ENCODE results near the gene ESPNL. TPM values are rescaled to one million over a fixed set of nuclear protein-coding genes. Genes with fewer than 3 reads are reported as not detected.
A peak's percentile ranks its signal among the peaks of the same experiment; 100 is the strongest.

Gene ESPNL
- total and polyA plus RNA-seq, 4 donors: 0.08 to 0.59 (median 0.35) TPM

DNA sequence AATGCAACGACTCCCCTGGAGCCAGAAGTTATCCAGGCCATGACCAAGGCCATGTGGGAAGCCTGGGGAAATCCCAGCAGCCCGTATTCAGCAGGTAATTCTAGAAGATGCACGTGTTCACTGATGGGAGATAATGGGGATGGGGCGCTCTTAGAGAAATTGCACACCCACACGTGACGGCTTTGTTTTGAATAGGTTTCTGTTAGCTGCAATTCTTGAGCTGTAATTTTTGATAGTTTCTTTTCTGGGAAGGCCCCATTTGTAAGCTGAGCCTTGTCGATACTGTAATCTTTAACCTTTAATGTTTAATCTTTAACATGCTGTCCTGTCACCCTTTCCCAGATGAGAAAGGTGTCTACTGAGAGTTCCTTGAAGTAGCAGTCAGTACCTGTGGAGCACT, 35.8 kb upstream of the ESPNL start:
- 39% methylated on average over 7 of the region's 7 CpGs for WGBS
- H3K27ac ChIP-seq (ENCODE audit: low read depth in 1 of 2, low read length in 2 of 2): peak overlapping the region; percentile 30 to 67
- H3K27me3 ChIP-seq (ENCODE audit: control insufficient read depth in 4 of 4, insufficient read depth in 4 of 4, low read length in 3 of 4): no peaks in the 10 kb centered on the region
- no peaks in the 10 kb centered on the region for H3K9me3 ChIP-seq (ENCODE audit: control insufficient read depth in 4 of 4, low read length in 3 of 4)
- H3K4me3 ChIP-seq (ENCODE audit: low read depth in 1 of 3, low read length in 3 of 3): no peak overlapping the region
- peaks cover 10 to 75% (median 48%) of the 10 kb centered on the region in 4 donors for H3K4me1 ChIP-seq (ENCODE audit: control insufficient read depth in 4 of 4, insufficient read depth in 4 of 4, low read length in 3 of 4)
- TF ChIP-seq, protein P1, sequence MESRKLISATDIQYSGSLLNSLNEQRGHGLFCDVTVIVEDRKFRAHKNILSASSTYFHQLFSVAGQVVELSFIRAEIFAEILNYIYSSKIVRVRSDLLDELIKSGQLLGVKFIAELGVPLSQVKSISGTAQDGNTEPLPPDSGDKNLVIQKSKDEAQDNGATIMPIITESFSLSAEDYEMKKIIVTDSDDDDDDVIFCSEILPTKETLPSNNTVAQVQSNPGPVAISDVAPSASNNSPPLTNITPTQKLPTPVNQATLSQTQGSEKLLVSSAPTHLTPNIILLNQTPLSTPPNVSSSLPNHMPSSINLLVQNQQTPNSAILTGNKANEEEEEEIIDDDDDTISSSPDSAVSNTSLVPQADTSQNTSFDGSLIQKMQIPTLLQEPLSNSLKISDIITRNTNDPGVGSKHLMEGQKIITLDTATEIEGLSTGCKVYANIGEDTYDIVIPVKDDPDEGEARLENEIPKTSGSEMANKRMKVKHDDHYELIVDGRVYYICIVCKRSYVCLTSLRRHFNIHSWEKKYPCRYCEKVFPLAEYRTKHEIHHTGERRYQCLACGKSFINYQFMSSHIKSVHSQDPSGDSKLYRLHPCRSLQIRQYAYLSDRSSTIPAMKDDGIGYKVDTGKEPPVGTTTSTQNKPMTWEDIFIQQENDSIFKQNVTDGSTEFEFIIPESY (IDR thresholded peaks at IDR 0.05): peak; percentile 23
- TF ChIP-seq SP1 (IDR thresholded peaks at IDR 0.05) (no peak), CTCF (IDR thresholded peaks at IDR 0.05; ENCODE audit: low read depth, low read length, missing input control) (no peak), NR2F2 (IDR thresholded peaks at IDR 0.05) (peak; percentile 16), HNF4A (conservative IDR thresholded peaks at IDR 0.05) (peak; percentile 43 to 56), YY1 (IDR thresholded peaks at IDR 0.05) (peak; percentile 48), RXRA (IDR thresholded peaks at IDR 0.05) (peak in 1 of 2 donors; percentile 16), JUND (IDR thresholded peaks at IDR 0.05) (peak in 1 of 2 donors; percentile 28), FOXA1 (IDR thresholded peaks at IDR 0.05) (no peak), GABPA (IDR thresholded peaks at IDR 0.05 in 1 of 2, conservative IDR thresholded peaks at IDR 0.05 in 1 of 2) (peak in 1 of 2 donors; percentile 18)
- TF ChIP-seq, protein P2, sequence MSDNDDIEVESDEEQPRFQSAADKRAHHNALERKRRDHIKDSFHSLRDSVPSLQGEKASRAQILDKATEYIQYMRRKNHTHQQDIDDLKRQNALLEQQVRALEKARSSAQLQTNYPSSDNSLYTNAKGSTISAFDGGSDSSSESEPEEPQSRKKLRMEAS (IDR thresholded peaks at IDR 0.05): peak; percentile 35
- no peak for DNase-seq (ENCODE audit: low spot score)
- peaks cover 3 to 15% (median 3%) of the 10 kb centered on the region in 4 donors for H3K36me3 ChIP-seq (ENCODE audit: control insufficient read depth in 4 of 4, insufficient read depth in 3 of 4, low read depth in 1 of 4, low read length in 3 of 4)
- H3K9ac ChIP-seq (ENCODE audit: low read depth in 1 of 2, low read length in 2 of 2): no peak overlapping the region

DNA sequence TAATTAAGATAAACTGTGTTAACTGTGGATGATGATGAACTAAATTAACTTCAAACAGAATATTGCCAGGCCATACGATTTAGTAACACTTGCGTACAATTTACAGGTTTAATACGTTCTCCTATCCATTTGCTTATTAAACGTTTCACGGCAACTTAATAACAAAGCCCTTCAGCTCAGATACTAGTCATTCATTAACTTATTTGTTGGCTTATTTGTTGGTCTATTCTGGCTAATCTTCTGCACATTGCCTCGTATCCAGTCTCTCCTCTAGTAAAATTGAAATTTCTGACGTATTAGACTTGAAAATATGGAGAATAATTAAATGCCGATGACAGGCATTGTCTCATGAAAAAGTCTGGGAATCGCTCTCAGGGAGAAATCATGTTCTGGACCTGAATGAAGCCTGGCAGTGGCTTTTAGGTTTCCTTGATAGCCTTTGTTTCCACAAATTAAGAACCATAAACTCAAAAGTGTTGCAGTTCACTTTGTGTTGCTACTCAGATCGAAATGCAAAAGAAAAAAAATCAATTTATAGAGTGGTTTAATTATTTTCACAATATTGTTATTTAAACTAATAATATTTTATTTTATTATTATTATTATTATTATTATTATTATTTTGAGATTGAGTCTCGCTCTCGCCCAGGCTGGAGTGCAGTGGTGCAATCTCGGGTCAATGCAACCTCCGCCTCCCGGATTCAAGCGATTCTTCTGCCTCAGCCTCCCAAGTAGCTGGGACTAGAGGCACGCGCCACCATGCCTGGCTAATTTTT, 34.9 kb upstream of the ESPNL start:
- TF ChIP-seq, protein P2 (IDR thresholded peaks at IDR 0.05): no peak
- no peak for TF ChIP-seq TAF1 (conservative IDR thresholded peaks at IDR 0.05)
- peak in 1 of 2 donors; percentile 14 for TF ChIP-seq RAD21 (IDR thresholded peaks at IDR 0.05)
- TF ChIP-seq SP1 (IDR thresholded peaks at IDR 0.05): peak; percentile 50
- no peak for TF ChIP-seq HNF4G (IDR thresholded peaks at IDR 0.05)
- Histone ChIP-seq H3K4me3 (ENCODE audit: low read depth in 1 of 3, low read length in 3 of 3) (peak overlapping the region in 2 of 3 donors; percentile 1 to 15), H3K36me3 (ENCODE audit: control insufficient read depth in 4 of 4, insufficient read depth in 3 of 4, low read depth in 1 of 4, low read length in 3 of 4) (peaks cover 3 to 20% (median 6%) of the 10 kb centered on the region in 4 donors), H3K9ac (ENCODE audit: low read depth in 1 of 2, low read length in 2 of 2) (peak overlapping the region in 1 of 2 donors; percentile 50), H3K4me1 (ENCODE audit: control insufficient read depth in 4 of 4, insufficient read depth in 4 of 4, low read length in 3 of 4) (peaks cover 11 to 76% (median 53%) of the 10 kb centered on the region in 4 donors), H3K9me3 (ENCODE audit: control insufficient read depth in 4 of 4, low read length in 3 of 4) (no peaks in the 10 kb centered on the region), H3K27me3 (ENCODE audit: control insufficient read depth in 4 of 4, insufficient read depth in 4 of 4, low read length in 3 of 4) (no peaks in the 10 kb centered on the region), H3K27ac (ENCODE audit: low read depth in 1 of 2, low read length in 2 of 2) (peak overlapping the region; percentile 30 to 67)
- no peak for DNase-seq (ENCODE audit: low spot score)
- WGBS: 60% methylated on average over 18 of the region's 18 CpGs
